Mucosa of descending colon (tissue), 3 donors: ENCODE measurements around the gene TBC1D9. TPM values are rescaled to one million over a fixed set of nuclear protein-coding genes. Genes with fewer than 3 reads are reported as not detected.

Source experiments
- ATAC-seq: fragments of 200-7000 bp; cut with Tn5 transposase; one replicate; pipeline ENCODE4 v1.9.1; 2020; ENCODE audit warnings: mild to moderate bottlenecking, moderate library complexity
- DNase-seq, 3 donors: peaks; one replicate each; pipeline ENCODE4 v3.0.0-alpha.2; 2020
- H3K36me3 ChIP-seq: fragments of 200-600 bp; one replicate; pipeline ENCODE4 v1.8.0; 2021; ENCODE audit warnings: low read depth, mild to moderate bottlenecking
- H3K4me1 ChIP-seq: fragments of 200-600 bp; one replicate; pipeline ENCODE4 v1.8.0; 2021; ENCODE audit warnings: low read depth, mild to moderate bottlenecking
- H3K4me3 ChIP-seq: fragments of 200-600 bp; one replicate; pipeline ENCODE4 v1.8.0; 2021; ENCODE audit warnings: mild to moderate bottlenecking
- H3K9me3 ChIP-seq: fragments of 200-600 bp; one replicate; pipeline ENCODE4 v1.8.0; 2021; ENCODE audit warnings: mild to moderate bottlenecking
- intact Hi-C, 2 donors: fragments of 100-400 bp; cut with DNase I in 1 of 2; cut with micrococcal nuclease in 1 of 2; formaldehyde crosslinking; loops; one replicate each; pipeline versions ENCODE4 v1.11.0 to v1.11.1; 2022; cut with DNase I, micrococcal nuclease
- total RNA-seq, 3 donors: library from RNA; stranded (reverse); fragmentation: NEBNext Ultra II Directional in 2 of 3; extraction: Animal tissue kit (Norgen Biotek cat#: 25700) in 2 of 3; gene quantifications; one replicate each; pipeline versions ENCODE4 v1.2.1 to v1.2.4, GENCODE V29; 2021 to 2023
- TF ChIP-seq, protein P1 (sequence below): fragments of 200-600 bp; IDR thresholded peaks from one replicate; pipeline ENCODE4 v1.8.0; 2022; ENCODE audit warnings: antibody characterized with exemption, mild to moderate bottlenecking
- donor health status: DM: no; HTN: no; CAD: no; lungs with moderate emphysema.
- donor health status: DM: no; HTN: no; CAD: no.
- donor health status: DM: no; HTN: yes; CAD: no.

The TBC1D9 gene
- total RNA-seq, 3 donors from 2014 or later, result 9.1 to 20.2 (median 11.6) TPM

GRCh38 chr4:140609548-140610425, 146.4 kb downstream of the TBC1D9 start:
- Histone ChIP-seq H3K4me1 (no peaks in the 10 kb centered on the region), H3K4me3 (no peak overlapping the region), H3K9me3 (no peaks in the 10 kb centered on the region), H3K36me3 (no peaks in the 10 kb centered on the region)
- DNase-seq (peak in 1 of 3 donors; percentile 2), ATAC-seq (peak; percentile 35)
- intact Hi-C loops, result no loop called here
- TF ChIP-seq, protein P1, sequence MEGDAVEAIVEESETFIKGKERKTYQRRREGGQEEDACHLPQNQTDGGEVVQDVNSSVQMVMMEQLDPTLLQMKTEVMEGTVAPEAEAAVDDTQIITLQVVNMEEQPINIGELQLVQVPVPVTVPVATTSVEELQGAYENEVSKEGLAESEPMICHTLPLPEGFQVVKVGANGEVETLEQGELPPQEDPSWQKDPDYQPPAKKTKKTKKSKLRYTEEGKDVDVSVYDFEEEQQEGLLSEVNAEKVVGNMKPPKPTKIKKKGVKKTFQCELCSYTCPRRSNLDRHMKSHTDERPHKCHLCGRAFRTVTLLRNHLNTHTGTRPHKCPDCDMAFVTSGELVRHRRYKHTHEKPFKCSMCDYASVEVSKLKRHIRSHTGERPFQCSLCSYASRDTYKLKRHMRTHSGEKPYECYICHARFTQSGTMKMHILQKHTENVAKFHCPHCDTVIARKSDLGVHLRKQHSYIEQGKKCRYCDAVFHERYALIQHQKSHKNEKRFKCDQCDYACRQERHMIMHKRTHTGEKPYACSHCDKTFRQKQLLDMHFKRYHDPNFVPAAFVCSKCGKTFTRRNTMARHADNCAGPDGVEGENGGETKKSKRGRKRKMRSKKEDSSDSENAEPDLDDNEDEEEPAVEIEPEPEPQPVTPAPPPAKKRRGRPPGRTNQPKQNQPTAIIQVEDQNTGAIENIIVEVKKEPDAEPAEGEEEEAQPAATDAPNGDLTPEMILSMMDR, result no peak

DNA sequence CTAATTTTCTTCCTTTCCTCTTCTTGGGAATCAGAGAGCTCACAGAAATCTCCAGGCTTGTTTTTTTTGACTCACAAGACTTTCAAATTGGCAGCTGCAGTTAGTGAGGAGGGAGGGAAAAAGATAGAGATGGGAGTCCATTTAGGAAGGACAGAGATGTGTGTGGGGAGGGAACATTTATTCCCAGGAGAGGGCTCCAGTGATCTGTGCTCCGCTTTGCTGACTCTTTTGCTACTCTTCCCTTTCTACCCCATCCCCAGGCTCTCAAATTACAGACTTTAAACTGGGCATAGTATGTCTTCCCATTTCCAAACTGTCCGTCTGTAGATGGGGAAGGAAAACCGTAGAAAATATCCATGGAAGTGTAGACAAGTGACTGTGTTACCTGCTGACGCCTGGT, 148.3 kb downstream of the TBC1D9 start:
- H3K4me3 ChIP-seq, result no peak overlapping the region
- H3K4me1 ChIP-seq, result no peaks in the 10 kb centered on the region
- no peak for DNase-seq
- no peaks in the 10 kb centered on the region for H3K36me3 ChIP-seq
- TF ChIP-seq, protein P1, result no peak
- no peaks in the 10 kb centered on the region for H3K9me3 ChIP-seq
- ATAC-seq, result no peak
- intact Hi-C loops, result no loop called here

DNA sequence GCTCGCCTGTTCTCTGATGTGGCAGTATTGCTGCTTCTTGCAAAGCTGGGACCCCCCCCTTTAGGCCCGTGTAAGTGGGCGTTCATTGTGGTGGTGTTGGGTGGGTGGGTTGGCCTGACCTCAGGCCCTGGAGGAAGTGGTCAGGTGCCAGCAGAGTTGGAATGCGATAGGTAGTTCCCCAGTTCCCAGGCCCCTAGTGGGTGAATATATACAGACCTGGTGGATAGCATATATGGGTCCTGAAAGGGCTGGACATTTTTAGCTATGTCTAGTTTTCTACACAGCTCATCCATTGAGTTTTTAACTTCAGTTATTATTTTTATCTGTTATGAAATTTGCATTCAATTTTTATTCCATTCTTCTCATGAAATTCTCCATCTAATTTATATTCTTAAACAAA, 151.6 kb downstream of the TBC1D9 start:
- Histone ChIP-seq H3K36me3 (no peaks in the 10 kb centered on the region), H3K9me3 (no peaks in the 10 kb centered on the region), H3K4me1 (no peaks in the 10 kb centered on the region), H3K4me3 (no peak overlapping the region)
- TF ChIP-seq, protein P1, result no peak
- ATAC-seq (no peak), DNase-seq (no peak)
- intact Hi-C loops, result no loop called here

DNA sequence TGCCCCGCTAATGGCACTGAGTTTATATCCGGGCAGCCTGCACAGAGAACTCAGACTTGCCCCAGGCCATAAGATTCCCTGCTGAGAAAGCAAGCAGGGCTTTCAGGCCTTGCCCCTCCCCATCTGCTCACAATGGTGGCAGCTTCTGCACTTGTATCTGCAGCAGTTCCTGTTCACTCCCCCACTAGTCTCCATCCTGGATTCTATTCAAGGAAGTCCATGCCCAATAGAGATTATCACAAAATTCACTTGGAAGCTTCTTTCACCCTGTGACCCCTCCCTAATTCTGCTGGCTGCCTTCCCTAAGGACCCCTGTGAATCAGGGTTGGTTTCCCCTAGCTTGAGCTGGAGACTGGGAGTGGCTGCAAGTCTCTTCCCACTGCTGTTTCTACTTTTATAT, 152.9 kb downstream of the TBC1D9 start:
- DNase-seq, result no peak
- intact Hi-C loops, result no loop called here
- Histone ChIP-seq H3K4me3 (no peak overlapping the region), H3K9me3 (no peaks in the 10 kb centered on the region), H3K4me1 (no peaks in the 10 kb centered on the region), H3K36me3 (no peaks in the 10 kb centered on the region)
- TF ChIP-seq, protein P1, result no peak
- ATAC-seq, result no peak

- intact Hi-C loops, result no loop called here
Observed at GRCh38 chr4:140602714-140603113, 153.5 kb downstream of the TBC1D9 start.

More at GRCh38 chr4:140602714-140603113, 153.5 kb downstream of the TBC1D9 start:
- ATAC-seq (no peak), DNase-seq (no peak)
- TF ChIP-seq, protein P1, result no peak
- no peaks in the 10 kb centered on the region for H3K4me1 ChIP-seq
- no peaks in the 10 kb centered on the region for H3K36me3 ChIP-seq
- no peak overlapping the region for H3K4me3 ChIP-seq
- H3K9me3 ChIP-seq, result no peaks in the 10 kb centered on the region
